Measurements from ENCODE around the gene IFIT2.

- TF ChIP-seq CTCF (IDR thresholded peaks at IDR 0.05) (no peak), POLR2A (IDR thresholded peaks at IDR 0.05) (no peak)
Measured at GRCh38 chr10:89305766-89306433, 4.1 kb downstream of the IFIT2 start.

Measured in right lobe of liver (tissue), 4 donors.